ENCODE measurements around the gene MARCHF10.

GRCh38 chr17:62848334-62848733, 40.2 kb upstream of the MARCHF10 start:
- TF ChIP-seq CTCF (IDR thresholded peaks at IDR 0.05; ENCODE audit: poor library complexity) = no peak
- TF ChIP-seq EZH2phosphoT487 (IDR thresholded peaks at IDR 0.05; ENCODE audit: low read depth, severe bottlenecking, unreplicated experiment) = no peak

Measured in hepatocyte (in vitro differentiated cells).